ENCODE data around the gene TREX2.

TREX2 gene

DNA sequence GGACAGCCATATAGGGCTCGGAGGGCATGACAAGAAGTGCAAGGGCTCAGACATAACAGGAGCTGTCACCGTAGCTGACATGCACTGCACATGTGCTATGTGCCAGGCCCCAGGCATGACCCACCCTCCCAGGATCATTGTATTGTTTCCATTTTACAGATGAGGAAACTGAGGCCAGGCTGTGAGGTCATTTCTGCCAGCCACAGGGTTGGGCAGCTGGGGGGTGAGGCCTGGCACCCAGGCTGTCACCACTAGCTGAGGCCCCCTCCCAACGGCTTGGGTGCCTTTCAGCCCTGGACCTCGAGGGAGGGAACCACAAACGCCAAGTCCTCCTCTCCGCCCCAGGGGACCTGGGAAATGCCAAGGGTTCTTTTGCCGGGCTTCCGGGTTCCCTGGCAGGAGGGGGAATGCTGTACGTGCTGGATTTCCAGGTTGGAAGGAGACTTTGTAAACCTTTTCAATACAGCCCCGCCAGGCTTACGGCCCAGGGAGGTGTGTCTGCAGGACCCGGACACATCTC lies 12.6 kb downstream of the TREX2 start:
- no peak for DNase-seq

GRCh38 chrX:153430796-153431195 lies 15.1 kb downstream of the TREX2 start:
- no peak for DNase-seq

- DNase-seq, result no peak
Measured at GRCh38 chrX:153426204-153426603, 19.7 kb downstream of the TREX2 start.

GRCh38 chrX:153423652-153424051 lies 22.2 kb downstream of the TREX2 start:
- DNase-seq, result no peak

DNA sequence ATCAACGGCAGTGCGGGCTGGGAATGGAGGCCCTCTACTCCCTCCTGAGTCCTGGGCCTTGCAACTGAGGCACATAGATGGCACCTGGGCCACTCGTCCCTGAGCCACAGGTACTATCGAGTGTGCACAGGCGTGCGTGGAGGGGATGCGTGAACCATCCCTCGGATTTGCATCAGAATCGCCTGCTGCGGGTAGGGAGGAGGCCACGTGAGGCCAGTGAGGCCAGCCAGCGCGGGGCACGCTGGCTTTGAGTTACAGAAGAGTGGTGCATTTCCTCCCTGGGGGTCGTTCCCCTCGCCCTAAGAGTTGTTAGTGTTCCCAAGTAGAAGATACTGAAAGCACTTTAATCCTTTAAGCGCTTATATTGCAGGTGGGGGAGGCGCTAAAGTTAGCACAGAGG lies 24.0 kb downstream of the TREX2 start:
- no peak for DNase-seq

DNA sequence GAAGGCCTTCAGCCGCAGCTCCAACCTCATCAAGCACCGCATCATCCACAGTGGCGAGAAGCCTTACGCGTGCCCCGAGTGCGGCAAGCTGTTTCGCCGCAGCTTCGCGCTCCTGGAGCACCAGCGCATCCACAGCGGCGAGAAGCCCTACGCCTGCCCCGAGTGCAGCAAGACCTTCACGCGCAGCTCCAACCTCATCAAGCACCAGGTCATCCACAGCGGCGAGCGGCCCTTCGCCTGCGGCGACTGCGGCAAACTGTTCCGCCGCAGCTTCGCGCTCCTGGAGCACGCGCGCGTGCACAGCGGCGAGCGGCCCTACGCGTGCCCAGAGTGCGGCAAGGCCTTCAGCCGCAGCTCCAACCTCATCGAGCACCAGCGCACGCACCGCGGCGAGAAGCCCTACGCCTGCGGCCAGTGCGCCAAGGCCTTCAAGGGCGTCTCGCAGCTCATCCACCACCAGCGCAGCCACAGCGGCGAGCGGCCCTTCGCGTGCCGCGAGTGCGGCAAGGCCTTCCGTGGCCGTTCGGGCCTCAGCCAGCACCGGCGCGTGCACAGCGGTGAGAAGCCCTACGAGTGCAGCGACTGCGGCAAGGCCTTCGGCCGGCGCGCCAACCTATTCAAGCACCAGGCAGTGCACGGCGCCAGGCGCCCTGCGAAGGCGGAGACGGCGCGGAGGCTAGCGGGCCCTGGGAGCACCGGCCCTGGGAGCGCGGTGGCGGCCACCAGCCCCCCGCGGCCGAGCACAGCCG lies 24.8 kb downstream of the TREX2 start:
- no peak for DNase-seq

- no peak for DNase-seq
Measured at GRCh38 chrX:153417637-153418036, 28.2 kb downstream of the TREX2 start.

GRCh38 chrX:153416781-153417450 lies 28.9 kb downstream of the TREX2 start:
- no peak for DNase-seq

DNA sequence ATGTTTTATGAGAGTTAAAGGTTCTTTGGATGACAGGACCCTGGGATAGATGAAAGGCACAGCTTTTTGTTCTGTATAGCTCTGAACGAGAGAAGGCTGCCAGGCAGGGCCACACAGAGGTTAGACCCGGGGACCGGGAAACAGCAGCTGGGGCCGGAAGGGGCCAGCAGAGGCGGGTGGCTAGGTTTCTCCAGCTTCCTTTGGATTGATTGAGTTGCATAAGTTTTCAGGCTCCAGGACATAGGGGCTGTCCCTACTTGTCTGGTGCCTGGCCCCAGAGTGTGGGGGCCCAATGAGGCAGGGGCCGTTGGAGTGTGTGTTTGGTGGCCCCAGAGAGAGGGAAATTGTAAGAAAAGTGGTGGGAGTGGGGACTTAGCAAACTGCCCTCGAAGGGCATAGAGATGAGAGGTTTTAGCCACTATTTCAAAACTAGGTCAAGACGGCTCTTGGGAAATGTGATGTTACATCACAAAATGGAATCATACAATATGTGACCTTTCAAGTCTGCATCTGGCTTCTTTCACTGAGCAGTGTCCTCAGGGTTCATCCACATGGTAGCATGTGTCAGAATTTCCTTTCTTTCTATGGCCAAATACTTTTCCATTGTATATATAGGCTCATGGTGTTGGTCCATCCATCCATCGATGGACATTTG lies 30.9 kb downstream of the TREX2 start:
- no peak for DNase-seq

DNA sequence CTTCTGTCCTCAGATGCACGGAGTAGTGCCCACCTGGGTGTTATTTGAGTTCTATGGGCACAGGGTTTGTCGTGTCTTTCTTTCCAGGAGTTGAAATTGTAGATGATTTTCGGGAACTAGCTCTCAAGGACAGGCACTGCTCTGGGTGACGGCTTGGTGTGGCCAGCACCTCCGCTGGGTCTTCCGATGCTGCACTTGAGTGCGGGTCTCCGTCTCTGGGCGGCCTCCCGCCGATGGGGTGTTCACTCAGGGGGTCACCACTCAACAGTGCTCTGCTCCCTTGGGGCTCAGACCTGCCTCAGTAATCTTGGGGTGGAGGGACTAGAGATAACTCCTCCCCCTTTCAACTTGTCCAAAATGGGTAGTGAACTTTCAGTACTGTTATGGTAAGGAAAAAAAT lies 32.1 kb downstream of the TREX2 start:
- DNase-seq, result no peak

GRCh38 chrX:153412746-153413720 lies 32.8 kb downstream of the TREX2 start:
- no peak for DNase-seq

DNA sequence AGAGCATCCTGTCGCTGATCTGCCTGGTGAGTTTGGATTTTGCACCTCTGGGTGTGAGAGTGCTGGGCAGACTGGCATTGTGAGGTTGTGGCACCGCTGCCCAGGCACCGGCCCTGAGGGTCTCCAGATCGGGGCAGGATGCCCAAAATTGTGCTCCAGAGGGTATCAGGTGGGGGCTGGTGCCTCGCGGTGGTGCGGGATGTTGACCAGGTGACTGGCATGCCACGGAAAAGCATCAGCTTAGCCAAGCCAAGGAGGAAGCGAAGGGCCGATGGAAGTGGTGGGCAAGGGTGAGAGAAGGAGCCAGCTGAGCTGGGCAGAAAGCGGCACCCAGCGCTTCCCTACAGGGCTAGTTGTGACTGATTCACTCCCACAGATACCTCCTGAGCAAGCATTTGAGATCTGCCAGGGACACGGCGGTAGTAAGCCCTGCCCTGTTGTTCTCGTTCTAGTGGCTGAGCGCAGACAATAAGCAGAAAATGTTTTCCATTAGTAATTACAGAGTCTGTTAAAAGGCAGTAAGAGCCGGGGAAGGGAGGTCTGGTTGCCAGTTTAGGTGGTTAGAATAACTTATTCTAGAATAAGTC lies 33.8 kb downstream of the TREX2 start:
- no peak for DNase-seq

- DNase-seq, result no peak
Measured at GRCh38 chrX:153411255-153411987, 34.4 kb downstream of the TREX2 start, which contains the start of gene ZFP92. ZFP92 (plus strand) TSS chrX:153411472; CDS start chrX:153418323, 6,851 bp downstream.

GRCh38 chrX:153410888-153411254 lies 35.0 kb downstream of the TREX2 start:
- DNase-seq, result no peak

- DNase-seq, result no peak
Measured at GRCh38 chrX:153410373-153410772, 35.5 kb downstream of the TREX2 start.

- no peak for DNase-seq
Measured at GRCh38 chrX:153409414-153410101, 36.3 kb downstream of the TREX2 start.

- DNase-seq, result no peak
Measured at GRCh38 chrX:153408871-153409351, 36.9 kb downstream of the TREX2 start.

DNA sequence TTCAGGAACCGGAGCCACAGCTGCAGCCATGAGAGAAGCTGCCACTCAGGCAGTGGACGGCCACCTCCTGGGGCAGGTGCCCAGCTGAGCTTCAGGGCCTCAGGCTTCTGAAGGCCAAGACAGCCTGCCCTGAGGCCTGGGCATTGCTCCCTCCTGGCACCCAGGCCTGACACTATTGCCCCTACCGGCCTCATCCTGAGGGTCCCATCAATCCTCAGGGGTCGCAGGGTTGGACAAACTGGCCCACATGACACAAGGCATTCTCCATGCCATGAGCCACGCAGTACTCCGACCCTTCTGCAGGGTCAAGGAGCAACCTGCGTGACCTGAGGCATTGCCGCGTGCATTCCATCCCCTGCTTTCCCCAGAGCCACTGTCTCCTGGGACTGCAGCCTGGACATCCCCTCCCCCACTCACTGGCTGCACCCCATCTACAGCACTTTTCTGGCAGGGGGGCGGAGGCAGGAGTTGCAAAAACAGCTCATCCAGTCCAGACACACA lies 37.6 kb downstream of the TREX2 start:
- no peak for DNase-seq

DNA sequence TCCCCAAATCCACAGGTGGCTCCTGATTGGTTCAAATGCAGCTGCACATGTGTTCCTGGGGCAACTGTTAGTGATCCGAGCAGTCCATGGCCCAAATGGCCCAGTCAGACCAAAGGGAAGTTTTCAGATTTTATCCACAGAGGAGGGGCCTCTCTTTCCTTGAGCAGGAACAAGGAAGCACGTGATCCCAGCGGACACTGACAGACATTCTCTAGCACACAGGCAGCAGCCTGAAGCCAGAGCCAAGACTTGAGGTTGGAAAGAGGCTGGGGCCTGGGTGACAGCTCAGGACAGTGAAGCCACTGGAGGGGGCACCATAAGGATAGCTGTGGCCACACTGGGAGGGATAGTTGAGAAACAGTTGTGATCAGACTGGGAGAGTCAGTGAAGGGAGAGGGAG lies 38.1 kb downstream of the TREX2 start:
- no peak for DNase-seq

GRCh38 chrX:153406903-153407302 lies 39.0 kb downstream of the TREX2 start:
- DNase-seq, result no peak
